AG10803 (cell line): ENCODE data around the gene HSD11B1L.

Experiments
- DNase-seq: peaks from one replicate; pipeline ENCODE4 v3.0.0; 2010; ENCODE audit warnings: low read depth
- H3K4me3 ChIP-seq: 2 replicates; pipeline ENCODE4 v1.5.1; 2011; ENCODE audit warnings: mild to moderate bottlenecking, low read length, control low read depth
- TF ChIP-seq, protein P1 (sequence below): conservative IDR thresholded peaks from 2 replicates; pipeline ENCODE4 v1.5.1; 2011; ENCODE audit warnings: mild to moderate bottlenecking, low read length, control low read depth, inconsistent platforms

The HSD11B1L gene

GRCh38 chr19:5680437-5681368, at the start of gene HSD11B1L, which contains the start of gene MICOS13:
TSS of gene HSD11B1L (plus strand) at chr19:5681027. CDS start at chr19:5684833, 3,806 bp downstream.
TSS of gene MICOS13 (minus strand) at chr19:5680516. CDS start at chr19:5680486, 30 bp downstream.
- TF ChIP-seq, protein P1, sequence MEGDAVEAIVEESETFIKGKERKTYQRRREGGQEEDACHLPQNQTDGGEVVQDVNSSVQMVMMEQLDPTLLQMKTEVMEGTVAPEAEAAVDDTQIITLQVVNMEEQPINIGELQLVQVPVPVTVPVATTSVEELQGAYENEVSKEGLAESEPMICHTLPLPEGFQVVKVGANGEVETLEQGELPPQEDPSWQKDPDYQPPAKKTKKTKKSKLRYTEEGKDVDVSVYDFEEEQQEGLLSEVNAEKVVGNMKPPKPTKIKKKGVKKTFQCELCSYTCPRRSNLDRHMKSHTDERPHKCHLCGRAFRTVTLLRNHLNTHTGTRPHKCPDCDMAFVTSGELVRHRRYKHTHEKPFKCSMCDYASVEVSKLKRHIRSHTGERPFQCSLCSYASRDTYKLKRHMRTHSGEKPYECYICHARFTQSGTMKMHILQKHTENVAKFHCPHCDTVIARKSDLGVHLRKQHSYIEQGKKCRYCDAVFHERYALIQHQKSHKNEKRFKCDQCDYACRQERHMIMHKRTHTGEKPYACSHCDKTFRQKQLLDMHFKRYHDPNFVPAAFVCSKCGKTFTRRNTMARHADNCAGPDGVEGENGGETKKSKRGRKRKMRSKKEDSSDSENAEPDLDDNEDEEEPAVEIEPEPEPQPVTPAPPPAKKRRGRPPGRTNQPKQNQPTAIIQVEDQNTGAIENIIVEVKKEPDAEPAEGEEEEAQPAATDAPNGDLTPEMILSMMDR: no peak
- peak; percentile 99 for DNase-seq
- peak within 1 kb of the TSS; percentile 99 for H3K4me3 ChIP-seq

GRCh38 chr19:5631567-5632240, 49.1 kb upstream of the HSD11B1L start:
- no peak overlapping the region for H3K4me3 ChIP-seq
- TF ChIP-seq, protein P1: no peak
- peak; percentile 58 for DNase-seq

GRCh38 chr19:5632241-5632612, 48.6 kb upstream of the HSD11B1L start:
- no peak overlapping the region for H3K4me3 ChIP-seq
- no peak for DNase-seq
- TF ChIP-seq, protein P1: no peak

GRCh38 chr19:5632657-5633056, 48.2 kb upstream of the HSD11B1L start:
- DNase-seq: no peak
- H3K4me3 ChIP-seq: no peak overlapping the region
- TF ChIP-seq, protein P1: no peak

- H3K4me3 ChIP-seq: no peak overlapping the region
- no peak for DNase-seq
- TF ChIP-seq, protein P1: no peak
Observed at GRCh38 chr19:5635427-5635826, 45.4 kb upstream of the HSD11B1L start.

GRCh38 chr19:5637971-5638370, 42.9 kb upstream of the HSD11B1L start:
- peak; percentile 89 for DNase-seq
- H3K4me3 ChIP-seq: no peak overlapping the region
- TF ChIP-seq, protein P1: no peak
